GM18499 (cell line): ENCODE results near the gene UFC1.
"Not testable (repeated sequence)": the region's sequence is repeated elsewhere in the genome, so short reads cannot be mapped to it uniquely, and the experiment has no call there.

ENCODE experiments used
- ATAC-seq: cut with Tn5 transposase; IDR thresholded peaks from one replicate; pipeline ENCODE4 v1.9.1; 2021; ENCODE audit warnings: moderate number of reproducible peaks; ENCODE audit not compliant: insufficient read depth, unreplicated experiment

Gene UFC1

GRCh38 chr1:161153682-161154337, at the start of gene UFC1:
Gene UFC1, plus strand, starts transcription at chr1:161153978. Its CDS starts 20 bp downstream, at chr1:161153998.
- peak; percentile 53 for ATAC-seq

- no peak for ATAC-seq
Observed at GRCh38 chr1:161106431-161106830, 47.3 kb upstream of the UFC1 start.

DNA sequence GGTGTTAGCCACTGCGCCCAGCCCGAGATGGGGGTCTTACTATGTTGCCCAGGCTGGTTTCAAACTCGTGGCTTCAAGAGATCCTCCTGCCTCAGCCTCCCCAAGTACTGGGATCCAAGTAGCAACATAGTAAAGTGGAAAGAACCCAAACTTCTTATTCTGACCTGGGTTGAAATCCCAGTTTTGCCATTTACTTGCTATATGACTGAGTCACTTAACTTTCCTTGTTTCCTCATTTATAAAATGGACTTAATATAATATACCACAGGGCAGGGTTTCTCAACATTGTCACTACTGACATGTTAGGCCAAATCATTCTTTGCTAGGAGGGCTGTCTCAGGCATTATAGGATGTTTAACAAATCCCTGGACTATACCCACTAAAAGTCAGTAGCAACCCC, 42.7 kb upstream of the UFC1 start:
- no peak for ATAC-seq

DNA sequence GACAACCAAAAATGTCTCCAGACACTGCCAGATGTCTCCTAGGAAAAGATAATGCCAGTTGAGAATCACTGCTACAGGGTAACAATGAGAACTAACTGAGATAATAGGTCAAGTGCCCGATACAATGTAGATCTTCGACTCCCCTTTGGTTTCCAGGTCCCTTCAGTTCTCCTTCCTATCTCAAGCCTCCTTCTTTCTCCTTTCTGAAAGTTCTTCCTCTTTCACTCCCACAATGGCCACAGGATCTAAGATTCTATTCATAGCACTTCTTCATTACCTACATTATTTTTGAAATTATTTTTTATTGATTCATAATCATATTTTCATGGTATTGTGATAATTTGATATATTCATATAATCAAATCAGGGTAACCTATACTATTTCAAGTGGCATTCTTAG, 42.3 kb upstream of the UFC1 start:
- no peak for ATAC-seq

DNA sequence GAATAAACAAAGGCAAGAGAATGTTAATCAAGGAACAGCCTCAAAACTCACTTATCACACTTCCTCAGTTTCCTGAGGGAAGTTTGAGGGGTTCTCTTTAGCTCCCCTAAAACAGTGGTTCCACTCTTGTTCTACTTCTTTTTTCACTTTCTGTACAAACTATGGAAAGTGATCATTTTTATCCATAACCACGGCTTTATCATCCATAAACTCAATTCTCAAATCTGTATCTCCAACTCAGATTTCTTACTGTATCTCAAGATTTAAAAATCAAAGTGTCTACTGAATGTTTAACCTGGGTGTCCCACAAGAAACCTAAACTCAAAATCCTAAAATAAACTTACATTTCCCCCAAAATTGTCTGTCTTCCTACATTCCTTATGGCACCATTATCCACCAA, 39.9 kb upstream of the UFC1 start:
- no peak for ATAC-seq

DNA sequence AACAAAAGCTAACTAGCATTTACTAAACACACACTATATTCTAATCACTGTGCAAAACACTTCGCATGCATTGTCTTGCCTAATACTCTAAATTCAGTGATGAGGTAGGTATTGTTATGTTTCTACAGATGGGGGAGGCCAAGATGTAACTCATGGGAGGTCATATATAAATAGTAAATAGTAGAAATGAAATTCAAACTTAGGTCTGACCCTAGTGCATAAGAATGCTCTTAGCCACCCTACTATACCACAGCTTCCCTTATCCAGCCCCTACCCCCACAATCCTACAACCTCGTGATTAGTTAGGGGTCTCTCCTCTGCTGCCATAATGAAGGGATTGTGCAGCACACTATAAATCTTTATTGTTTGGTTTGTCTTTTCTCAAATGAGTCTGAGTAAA, 39.2 kb upstream of the UFC1 start:
- no peak for ATAC-seq

- ATAC-seq = no peak
Observed at GRCh38 chr1:161115132-161115711, 38.6 kb upstream of the UFC1 start.

GRCh38 chr1:161115961-161116360, 37.8 kb upstream of the UFC1 start:
- not testable (repeated sequence) for ATAC-seq

DNA sequence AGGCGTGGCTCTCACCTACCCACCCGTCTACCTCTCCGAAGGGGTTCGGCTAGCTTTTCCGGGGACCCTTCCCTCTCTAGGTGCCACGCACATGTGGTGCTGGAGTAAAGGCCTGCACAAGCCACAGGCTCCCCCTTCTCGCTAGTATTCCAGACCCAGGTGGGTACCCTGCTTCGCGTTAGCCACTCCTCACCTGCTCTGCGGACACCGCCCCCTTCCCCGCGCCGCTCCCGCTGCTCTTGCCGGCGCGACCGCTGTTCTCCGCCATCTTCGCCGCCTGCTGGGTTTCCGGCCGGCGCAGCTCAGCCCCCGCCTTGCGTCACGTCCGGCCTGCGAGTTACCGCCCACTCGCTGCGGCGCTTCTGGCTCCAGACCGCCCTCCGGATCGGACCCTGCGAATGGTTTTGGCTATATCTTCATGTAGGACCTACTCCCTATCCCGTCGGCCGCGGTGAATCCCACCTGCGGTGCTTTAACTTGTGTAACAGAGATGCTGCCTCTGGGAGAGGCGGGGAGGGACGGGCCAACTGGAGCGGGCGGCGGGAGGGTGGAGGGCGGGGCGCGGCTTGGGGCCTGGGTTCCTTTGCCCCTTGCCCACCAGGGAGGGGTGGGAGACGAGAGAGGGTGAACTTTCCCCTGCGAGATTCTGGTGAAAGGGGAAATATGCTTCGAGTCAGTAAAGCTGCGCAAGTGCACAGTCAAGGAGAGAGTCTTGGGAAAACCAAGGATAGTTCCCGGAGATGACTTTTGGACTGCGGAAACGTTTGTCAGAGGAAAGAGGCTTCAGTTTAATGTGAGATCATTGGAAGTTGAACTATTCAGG, 35.8 kb upstream of the UFC1 start, which contains the start of the genes NIT1 and PFDN2:
NIT1 (plus strand) TSS at position 347 of the 823 bp plus-strand sequence; CDS start at position 419, 72 bp downstream.
PFDN2 (minus strand) TSS at position 279 of the 823 bp plus-strand sequence; CDS start at position 268, 11 bp downstream.
- ATAC-seq = peak; percentile 45

- no peak for ATAC-seq
Observed at GRCh38 chr1:161119092-161119903, 34.5 kb upstream of the UFC1 start.

DNA sequence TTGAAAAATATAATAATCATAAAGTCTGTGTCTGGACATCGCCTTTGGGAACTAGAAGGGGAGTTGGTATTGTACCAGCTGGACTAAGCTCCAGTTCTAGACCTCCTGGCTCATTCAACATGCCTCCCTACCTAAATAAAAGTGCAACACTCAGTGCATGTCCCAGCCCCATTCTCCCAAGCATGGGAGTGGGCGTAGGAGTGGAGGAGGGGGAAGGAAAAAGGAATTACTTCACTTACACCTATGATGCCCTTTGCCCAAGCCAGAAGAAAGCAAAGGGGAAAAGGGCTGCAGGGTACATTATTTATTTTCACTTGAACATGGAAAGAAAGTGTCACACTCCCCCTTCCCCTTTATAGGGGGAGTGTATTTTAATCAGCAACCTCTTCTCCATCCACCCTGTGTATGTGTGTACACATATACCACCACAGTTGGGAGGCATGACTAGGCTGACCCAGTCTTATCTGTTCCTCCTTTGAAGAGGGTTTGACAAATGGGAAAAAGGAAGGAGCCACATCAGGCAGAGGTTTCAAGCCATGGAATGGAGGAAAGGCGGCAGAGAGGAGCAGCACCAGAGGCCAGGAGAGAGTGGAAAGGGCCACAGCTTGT, 32.6 kb upstream of the UFC1 start:
- no peak for ATAC-seq

GRCh38 chr1:161121834-161122233, 31.9 kb upstream of the UFC1 start:
- no peak for ATAC-seq

GRCh38 chr1:161122967-161123366, 30.8 kb upstream of the UFC1 start:
- ATAC-seq = no peak

DNA sequence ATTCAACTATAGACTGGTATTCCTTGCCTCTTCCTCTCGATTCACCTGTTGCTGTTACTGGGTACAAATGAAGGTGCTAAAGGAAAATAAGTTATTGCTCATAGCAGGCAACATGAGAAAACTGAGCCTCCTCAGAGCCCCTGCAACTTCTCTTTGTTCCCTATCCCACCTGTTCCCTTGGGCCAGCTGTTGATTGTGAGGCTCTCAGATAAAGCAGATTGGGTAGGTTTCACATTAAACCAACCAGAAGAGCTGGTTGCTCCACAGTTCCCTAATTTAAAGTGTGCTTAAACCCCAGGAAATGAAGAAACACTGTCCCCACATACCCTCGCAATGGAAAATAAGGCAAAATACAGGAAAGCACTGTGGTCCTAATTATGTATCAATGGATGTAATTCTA, 26.1 kb upstream of the UFC1 start:
- no peak for ATAC-seq

- no peak for ATAC-seq
Observed at GRCh38 chr1:161128591-161129420, 25.0 kb upstream of the UFC1 start.

DNA sequence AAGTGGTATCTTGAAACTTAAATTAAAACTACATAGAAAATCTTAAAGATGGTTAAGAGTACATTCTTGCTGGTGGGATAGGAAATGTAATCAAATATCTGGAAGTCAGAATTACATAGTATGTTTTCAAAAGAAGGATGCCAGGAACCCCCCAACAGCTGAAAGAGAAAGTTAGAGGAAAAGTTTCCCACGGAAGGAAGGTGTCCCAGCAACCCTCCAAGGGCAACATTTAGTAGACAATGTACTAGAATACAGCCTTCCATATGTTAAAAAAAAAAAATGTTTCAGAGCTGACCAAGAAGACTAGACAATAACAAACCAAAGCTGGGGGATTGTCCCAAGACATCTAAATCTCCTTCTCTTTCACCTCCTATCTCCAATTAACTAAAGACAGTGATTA, 23.5 kb upstream of the UFC1 start:
- no peak for ATAC-seq

DNA sequence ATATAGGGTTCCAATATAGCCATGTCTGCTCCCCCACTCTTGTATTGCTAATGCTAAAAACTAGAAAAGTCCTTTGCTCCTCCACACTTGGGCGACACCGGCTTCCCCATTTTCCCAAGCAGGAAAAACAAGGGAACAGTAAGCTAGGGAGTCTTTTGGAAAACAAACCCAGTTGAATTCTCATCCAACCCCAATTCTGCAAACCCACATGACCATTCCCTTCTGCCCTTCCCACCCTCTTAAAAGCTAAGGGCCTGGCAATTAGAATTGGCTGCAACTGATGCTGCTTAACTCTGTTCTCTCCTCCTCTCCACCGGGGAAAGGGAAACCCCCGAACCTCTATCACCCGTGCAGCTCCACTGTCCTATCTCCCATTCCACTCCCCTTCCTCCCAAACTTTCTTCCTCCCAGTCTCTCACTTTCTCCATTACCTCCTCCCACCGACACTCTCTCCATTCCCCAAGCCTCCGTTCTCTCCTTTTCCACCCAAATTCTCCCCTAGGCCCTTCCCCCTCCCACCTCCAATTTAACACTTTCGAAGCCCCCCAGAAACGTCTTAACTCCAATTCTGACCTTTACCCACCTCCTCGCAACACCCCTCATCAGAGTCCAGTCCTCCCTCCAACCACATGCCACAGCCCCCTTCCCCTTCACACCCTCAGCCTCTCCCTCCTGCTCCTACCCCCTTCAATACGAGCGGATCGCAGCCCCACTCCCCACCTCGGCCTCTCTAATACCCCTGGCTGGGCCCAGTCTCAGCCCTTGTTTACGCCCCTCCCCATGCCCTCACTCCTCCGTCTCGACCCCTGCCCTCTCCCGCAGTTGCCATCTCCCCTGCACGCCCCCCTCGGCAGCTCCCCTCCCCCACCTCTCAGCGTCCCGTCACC, 22.0 kb upstream of the UFC1 start:
- ATAC-seq = no peak
